Erythroblast (primary cell): Measurements from ENCODE around the gene OSTM1.

Source experiments
- GATA1 ChIP-seq: IDR thresholded peaks from 2 replicates; pipeline ENCODE4 v1.6.1; 2011; ENCODE audit warnings: low read depth, mild to moderate bottlenecking, control low read depth, low read length, moderate library complexity
- POLR2A ChIP-seq: IDR thresholded peaks from 2 replicates; pipeline ENCODE4 v1.6.1; 2011; ENCODE audit warnings: mild to moderate bottlenecking, low read length

DNA sequence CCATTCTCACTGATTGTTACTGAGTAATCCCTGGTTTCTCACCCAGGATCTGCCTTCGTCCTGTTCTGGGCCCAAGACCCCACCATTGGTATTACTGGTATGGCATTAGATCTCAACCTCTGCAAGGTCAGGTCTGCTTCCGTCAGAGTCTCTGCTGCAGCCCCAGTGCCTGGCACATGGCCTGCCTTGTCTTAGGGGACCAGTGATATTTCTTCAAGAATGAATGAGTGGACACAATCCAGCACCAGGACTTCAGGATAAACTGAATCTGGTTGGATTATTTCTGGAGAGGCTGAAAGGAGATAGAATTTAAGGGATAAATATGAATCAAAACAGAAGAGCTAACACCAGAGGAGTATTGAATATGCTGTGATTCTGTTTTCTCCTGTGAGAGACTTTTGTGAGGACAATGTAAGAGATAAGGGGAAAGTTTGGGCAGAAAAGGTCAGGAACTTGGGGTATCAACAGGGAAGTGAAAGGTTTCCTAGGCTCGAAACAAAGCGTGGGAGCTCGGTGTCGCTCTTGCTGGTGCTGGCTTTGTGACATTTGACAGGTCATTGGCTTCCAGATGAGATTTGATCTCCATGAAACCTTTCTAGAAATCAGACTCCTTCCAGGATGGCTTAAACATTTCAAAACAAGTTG, 53.9 kb downstream of the OSTM1 start:
- TF ChIP-seq POLR2A (no peak), GATA1 (no peak)
